GM10266 (cell line): ENCODE data around the gene RRP9.

Experiments
- DNase-seq: peaks from one replicate; pipeline ENCODE4 v3.0.0; 2012; ENCODE audit errors: extremely low spot score
- CTCF ChIP-seq: IDR thresholded peaks from 2 replicates; pipeline ENCODE4 v1.5.1; 2012; ENCODE audit warnings: mild to moderate bottlenecking, low read depth; ENCODE audit not compliant: control insufficient read depth, insufficient read depth; ENCODE audit errors: missing control alignments

The RRP9 gene

DNA sequence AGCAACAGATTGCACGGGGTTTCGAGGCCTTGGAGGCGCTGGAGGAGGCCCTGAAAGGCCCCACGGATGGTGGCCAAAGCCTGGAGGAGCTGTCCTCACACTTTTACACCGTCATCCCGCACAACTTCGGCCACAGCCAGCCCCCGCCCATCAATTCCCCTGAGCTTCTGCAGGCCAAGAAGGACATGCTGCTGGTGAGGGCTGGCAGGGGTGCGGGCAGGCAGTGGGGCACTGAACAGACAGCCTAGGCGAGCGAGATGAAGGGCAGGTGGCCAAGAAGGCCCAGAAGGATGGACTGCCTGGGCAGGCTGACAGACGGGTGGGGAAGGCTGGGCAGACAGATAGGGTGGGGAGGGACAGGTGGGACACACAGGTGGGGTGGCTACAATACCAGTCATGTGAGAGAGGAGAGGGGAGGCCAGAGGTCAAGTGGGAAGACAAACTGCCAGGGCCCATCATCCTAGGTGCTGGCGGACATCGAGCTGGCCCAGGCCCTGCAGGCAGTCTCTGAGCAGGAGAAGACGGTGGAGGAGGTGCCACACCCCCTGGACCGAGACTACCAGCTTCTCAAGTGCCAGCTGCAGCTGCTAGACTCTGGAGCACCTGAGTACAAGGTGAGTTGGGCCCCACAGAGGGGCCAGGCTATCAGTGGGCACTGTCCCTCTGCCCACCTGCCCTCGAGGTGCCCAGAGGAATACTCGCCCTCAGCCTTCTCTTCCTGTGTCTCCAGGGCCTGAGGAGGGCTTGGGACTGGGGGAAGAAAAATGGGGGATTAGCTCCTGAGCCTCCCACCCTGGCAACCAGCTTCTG is 3.5 kb upstream of the RRP9 start:
- no peak for TF ChIP-seq CTCF

DNA sequence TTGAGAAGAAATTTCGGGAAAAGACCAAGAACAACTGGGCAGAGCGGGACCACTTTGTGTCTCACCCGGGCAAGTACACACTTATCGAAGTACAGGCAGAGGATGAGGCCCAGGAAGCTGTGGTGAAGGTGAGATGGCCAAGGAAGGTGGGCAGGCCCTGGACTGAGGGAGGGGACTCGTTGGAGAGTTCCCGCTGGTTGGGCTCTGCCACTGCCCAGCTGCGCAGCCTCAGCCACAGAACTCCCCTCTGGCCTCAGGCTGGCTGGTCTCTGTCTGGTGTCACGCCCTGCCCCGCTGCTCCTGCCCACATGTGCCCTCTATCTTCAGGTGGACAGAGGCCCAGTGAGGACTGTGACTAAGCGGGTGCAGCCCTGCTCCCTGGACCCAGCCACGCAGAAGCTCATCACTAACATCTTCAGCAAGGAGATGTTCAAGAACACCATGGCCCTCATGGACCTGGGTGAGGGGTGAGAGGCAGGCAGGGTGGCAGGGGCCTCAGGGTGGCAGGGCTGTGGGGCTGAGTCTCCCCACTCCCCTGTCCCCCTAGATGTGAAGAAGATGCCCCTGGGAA is 2.8 kb upstream of the RRP9 start:
- no peak for TF ChIP-seq CTCF
- DNase-seq: no peak

More for the DNA sequence above, 3.5 kb upstream of the RRP9 start:
- no peak for DNase-seq

- no peak for DNase-seq
- TF ChIP-seq CTCF: no peak
These were observed 2.0 kb upstream of the RRP9 start for GRCh38 chr3:51943451-51944391.

DNA sequence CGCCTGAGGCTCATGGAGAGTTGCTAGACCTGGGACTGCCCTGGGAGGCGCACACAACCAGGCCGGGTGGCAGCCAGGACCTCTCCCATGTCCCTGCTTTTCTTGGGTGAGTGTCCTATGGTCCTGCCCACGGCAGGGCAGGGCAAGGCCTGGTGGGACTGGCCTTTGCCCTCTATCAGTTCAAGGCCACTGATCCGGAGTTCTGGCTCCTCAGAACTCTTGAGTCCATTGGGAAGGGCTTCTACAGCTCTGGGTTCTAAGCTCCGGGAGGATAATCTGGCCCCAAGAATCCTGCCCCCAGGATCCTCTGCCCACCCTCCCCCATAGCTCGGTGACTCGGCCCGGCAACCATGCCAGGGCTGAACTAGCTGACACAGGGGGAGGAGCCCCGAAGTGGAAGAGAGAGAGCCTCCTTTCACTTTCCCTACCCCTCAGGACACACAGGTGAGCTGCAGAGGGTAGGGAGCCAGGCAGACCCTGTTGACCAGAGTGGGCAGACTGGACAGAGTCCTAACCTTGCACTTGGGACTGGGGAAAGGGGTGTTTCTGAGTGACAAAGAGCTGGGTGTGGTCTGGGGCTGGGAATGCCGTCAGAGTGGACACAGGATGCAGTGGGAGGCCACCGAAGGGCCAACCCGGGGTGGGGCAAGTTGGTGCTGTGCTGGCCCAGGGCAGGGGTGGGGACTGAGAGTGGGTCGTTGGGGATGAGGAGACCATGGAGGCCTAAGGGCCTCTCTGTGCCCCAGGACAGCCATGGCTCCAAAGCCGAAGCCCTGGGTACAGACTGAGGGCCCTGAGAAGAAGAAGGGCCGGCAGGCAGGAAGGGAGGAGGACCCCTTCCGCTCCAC is 1.1 kb upstream of the RRP9 start:
- DNase-seq: peak; percentile 86
- TF ChIP-seq CTCF: no peak

DNA sequence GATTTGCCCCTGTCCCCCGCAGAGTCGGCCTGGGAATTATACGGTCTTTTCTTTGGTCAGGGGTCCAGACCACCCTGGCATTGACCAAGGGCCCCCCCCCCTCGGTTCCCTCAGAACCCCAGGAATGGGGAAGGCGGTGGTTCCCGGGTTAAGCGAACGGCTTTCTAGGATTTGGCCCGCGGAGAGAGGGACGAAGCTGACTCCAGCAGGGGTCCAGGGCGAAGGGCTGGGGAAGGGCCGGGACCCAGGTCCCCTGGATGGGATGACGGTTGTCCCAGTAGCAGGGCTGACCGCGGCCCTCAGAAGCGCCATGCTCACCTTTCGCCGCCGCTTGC is 274 bp downstream of the RRP9 start:
- DNase-seq: no peak
- TF ChIP-seq CTCF: no peak

GRCh38 chr3:51940648-51941462 is 849 bp downstream of the RRP9 start:
- DNase-seq: no peak
- TF ChIP-seq CTCF: no peak
